Skeletal muscle cell (primary cell): ENCODE results near the gene GDI1.

Experiments used
- DNase-seq: peaks from one replicate; pipeline ENCODE4 v3.0.0-alpha.2; 2010; ENCODE audit warnings: low read depth
- H3K4me3 ChIP-seq: 2 replicates; pipeline ENCODE4 v1.5.1; 2011; ENCODE audit warnings: low read depth, mild to moderate bottlenecking, control low read depth, low read length, moderate library complexity

Gene GDI1

GRCh38 chrX:154457491-154458115 is 20.6 kb downstream of the GDI1 start:
- H3K4me3 ChIP-seq = peak overlapping the region; percentile 48
- no peak for DNase-seq

- no peak for DNase-seq
- H3K4me3 ChIP-seq = peak within 1 kb of the TSS; percentile 74
Measured at GRCh38 chrX:154458116-154458953, 21.4 kb downstream of the GDI1 start, which contains the start of gene PLXNA3. PLXNA3 (plus strand) TSS chrX:154458281; CDS start chrX:154460184, 1,903 bp downstream.

GRCh38 chrX:154458954-154459778 is 22.2 kb downstream of the GDI1 start:
- H3K4me3 ChIP-seq = peak overlapping the region; percentile 74
- no peak for DNase-seq

- no peak for DNase-seq
- H3K4me3 ChIP-seq = peak overlapping the region; percentile 74
Measured at GRCh38 chrX:154459832-154460231, 22.9 kb downstream of the GDI1 start.

- H3K4me3 ChIP-seq = peak overlapping the region; percentile 74
- DNase-seq = no peak
Measured at GRCh38 chrX:154460326-154460725, 23.4 kb downstream of the GDI1 start.

- no peak for DNase-seq
- no peak overlapping the region for H3K4me3 ChIP-seq
Measured at GRCh38 chrX:154462396-154462795, 25.4 kb downstream of the GDI1 start.

GRCh38 chrX:154463611-154464220 is 26.8 kb downstream of the GDI1 start:
- H3K4me3 ChIP-seq = no peak overlapping the region
- no peak for DNase-seq

GRCh38 chrX:154464806-154465365 is 27.9 kb downstream of the GDI1 start:
- DNase-seq = no peak
- no peak overlapping the region for H3K4me3 ChIP-seq

- no peak overlapping the region for H3K4me3 ChIP-seq
- no peak for DNase-seq
Measured at GRCh38 chrX:154465601-154466000, 28.6 kb downstream of the GDI1 start.

- no peak overlapping the region for H3K4me3 ChIP-seq
- no peak for DNase-seq
Measured at GRCh38 chrX:154466036-154466435, 29.1 kb downstream of the GDI1 start.

- H3K4me3 ChIP-seq = no peak overlapping the region
- no peak for DNase-seq
Measured at GRCh38 chrX:154466907-154467306, 30.0 kb downstream of the GDI1 start.

GRCh38 chrX:154467556-154467955 is 30.6 kb downstream of the GDI1 start:
- H3K4me3 ChIP-seq = no peak overlapping the region
- DNase-seq = no peak

GRCh38 chrX:154468217-154468616 is 31.3 kb downstream of the GDI1 start:
- no peak for DNase-seq
- no peak overlapping the region for H3K4me3 ChIP-seq

- no peak overlapping the region for H3K4me3 ChIP-seq
- DNase-seq = no peak
Measured at GRCh38 chrX:154469114-154469513, 32.2 kb downstream of the GDI1 start.

- no peak overlapping the region for H3K4me3 ChIP-seq
- DNase-seq = no peak
Measured at GRCh38 chrX:154469880-154470279, 32.9 kb downstream of the GDI1 start.

- DNase-seq = no peak
Measured at GRCh38 chrX:154470434-154470833, 33.5 kb downstream of the GDI1 start.

GRCh38 chrX:154470914-154471568 is 34.1 kb downstream of the GDI1 start:
- H3K4me3 ChIP-seq = no peak overlapping the region
- DNase-seq = no peak

More at GRCh38 chrX:154470434-154470833, 33.5 kb downstream of the GDI1 start:
- H3K4me3 ChIP-seq = no peak overlapping the region

- no peak for DNase-seq
- no peak overlapping the region for H3K4me3 ChIP-seq
Measured at GRCh38 chrX:154471839-154472684, 35.1 kb downstream of the GDI1 start.
